K562 (cell line): Measurements from ENCODE around the gene TMEM14C. TPM values are rescaled to one million over a fixed set of nuclear protein-coding genes. Genes with fewer than 3 reads are reported as not detected.

ENCODE experiments used
- ATF3 ChIP-seq, 2 experiments: fragments of 450-650 bp in 1 of 2; sonication (generic) in 1 of 2; formaldehyde crosslinking in 1 of 2; IDR thresholded peaks in 1 of 2; conservative IDR thresholded peaks in 1 of 2; 2 replicates each; pipeline versions ENCODE4 v1.6.1 to v1.8.1; 2016 to 2023; ENCODE audit warnings: mild to moderate bottlenecking in 2 of 2, moderate library complexity in 2 of 2, inconsistent platforms in 1 of 2, missing genetic modification reagents in 1 of 2
- BCLAF1 ChIP-seq, 2 experiments: fragments of 450-650 bp in 1 of 2; IDR thresholded peaks; 2 replicates each; pipeline ENCODE4 v1.6.1; 2011 to 2017; ENCODE audit warnings: low read depth in 2 of 2, antibody characterized with exemption in 1 of 2, borderline replicate concordance in 1 of 2, low read length in 1 of 2, mild to moderate bottlenecking in 1 of 2, mixed read lengths in 1 of 2; ENCODE audit not compliant: control insufficient read depth in 1 of 2
- HSF4 ChIP-seq: fragments of 250-450 bp; sonication (Bioruptor Pico); IDR thresholded peaks from 2 replicates; pipeline ENCODE4 v2.1.2; 2022; ENCODE audit warnings: mild to moderate bottlenecking, moderate library complexity, borderline replicate concordance
- RUNX1 ChIP-seq: sonication (generic); IDR thresholded peaks from 2 replicates; pipeline ENCODE4 v1.6.1; 2016; ENCODE audit warnings: antibody characterized with exemption, low read depth
- TBL1XR1 ChIP-seq, 2 experiments: IDR thresholded peaks; 2 replicates each; pipeline ENCODE4 v1.6.1; 2012; ENCODE audit warnings: improper control_type of control experiment in 2 of 2, low read length in 2 of 2, mild to moderate bottlenecking in 1 of 2
- ZNF766 ChIP-seq: fragments of 200-800 bp; sonication (Bioruptor generic); conservative IDR thresholded peaks from 2 replicates; pipeline ENCODE4 v1.6.1; 2016; ENCODE audit warnings: missing genetic modification characterization, missing compliant biosample characterization
- polyA plus RNA-seq, 8 experiments: library from polyadenylated mRNA; depleted of rRNA in 4 of 8; stranded (reverse) in 5 of 8; unstranded in 3 of 8; fragments of >200 nt; fragmentation: Nextera tagmentation in 2 of 8; fragmentation: Illumina TruSeq in 1 of 8; extraction: Ambion mirVana in 2 of 8; extraction: Trizol in 1 of 8; gene quantifications; 2 replicates each; pipeline versions ENCODE4 v1.2.1 to v1.2.3, GENCODE V29; 2011 to 2014; ENCODE audit warnings: inconsistent platforms in 1 of 8, missing spikeins in 1 of 8
- total RNA-seq, 7 experiments: library from RNA; depleted of rRNA in 6 of 7; stranded (reverse); fragments of >200 nt in 6 of 7; fragmentation: Illumina TruSeq in 2 of 7; extraction: Trizol in 2 of 7; gene quantifications; 2 replicates each; pipeline versions ENCODE4 v1.2.1 to v1.2.3, GENCODE V29; 2011 to 2021; ENCODE audit warnings: low replicate concordance in 1 of 7
- TF ChIP-seq, protein P1 (sequence below): fragments of 200-800 bp; sonication (Bioruptor generic); IDR thresholded peaks from 2 replicates; pipeline ENCODE4 v1.6.1; 2017; ENCODE audit warnings: missing genetic modification characterization, missing compliant biosample characterization
- TF ChIP-seq, protein P2 (sequence below): fragments of 200-600 bp; sonication (generic); IDR thresholded peaks from one replicate; pipeline ENCODE4 v1.6.1; 2012; ENCODE audit warnings: mild to moderate bottlenecking, low read depth, low read length, inconsistent platforms

Gene TMEM14C
- total and polyA plus RNA-seq, 9 of the 15 experiments (the other 6 are each of a cell fraction or from before 2014, with no cell fraction given): 151 to 496 (median 263) TPM

DNA sequence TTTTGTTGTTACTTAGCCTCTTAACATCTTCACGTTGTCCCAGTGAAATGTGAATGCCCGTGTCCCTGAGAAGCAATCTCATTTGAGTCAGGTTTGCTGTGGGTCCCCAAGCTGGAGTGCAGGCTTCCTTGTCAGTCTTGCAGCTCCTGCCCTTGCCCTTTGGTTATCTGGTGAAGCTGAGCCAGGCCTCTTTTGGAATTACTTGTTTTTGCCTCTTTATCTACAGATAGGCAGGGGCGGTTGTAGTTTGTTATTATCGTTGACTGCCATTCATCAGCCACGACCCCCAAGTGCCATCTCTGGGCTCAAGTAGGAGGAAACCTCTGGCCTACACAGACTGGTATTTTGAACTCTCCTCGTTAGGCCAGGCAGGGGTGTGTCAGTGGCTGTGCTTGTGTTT is 2.2 kb downstream of the TMEM14C start (continued):
- TF ChIP-seq BCLAF1 (IDR thresholded peaks at IDR 0.05; ENCODE audit: borderline replicate concordance in 1 of 2, control insufficient read depth in 1 of 2, low read depth in 2 of 2, low read length in 1 of 2) (no peak), RUNX1 (no peak), HSF4 (CRISPR knock-in tag) (no peak), ATF3 (IDR thresholded peaks at IDR 0.05) (no peak), ATF3 (CRISPR knock-in tag; conservative IDR thresholded peaks at IDR 0.05) (no peak), TBL1XR1 (IDR thresholded peaks at IDR 0.05; ENCODE audit: low read length in 2 of 2) (peak in 1 of 2 experiments; percentile 14; a peak in 1 of 4 replicates), ZNF766 (no peak)
- TF ChIP-seq, protein P1, sequence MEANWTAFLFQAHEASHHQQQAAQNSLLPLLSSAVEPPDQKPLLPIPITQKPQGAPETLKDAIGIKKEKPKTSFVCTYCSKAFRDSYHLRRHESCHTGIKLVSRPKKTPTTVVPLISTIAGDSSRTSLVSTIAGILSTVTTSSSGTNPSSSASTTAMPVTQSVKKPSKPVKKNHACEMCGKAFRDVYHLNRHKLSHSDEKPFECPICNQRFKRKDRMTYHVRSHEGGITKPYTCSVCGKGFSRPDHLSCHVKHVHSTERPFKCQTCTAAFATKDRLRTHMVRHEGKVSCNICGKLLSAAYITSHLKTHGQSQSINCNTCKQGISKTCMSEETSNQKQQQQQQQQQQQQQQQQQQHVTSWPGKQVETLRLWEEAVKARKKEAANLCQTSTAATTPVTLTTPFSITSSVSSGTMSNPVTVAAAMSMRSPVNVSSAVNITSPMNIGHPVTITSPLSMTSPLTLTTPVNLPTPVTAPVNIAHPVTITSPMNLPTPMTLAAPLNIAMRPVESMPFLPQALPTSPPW (CRISPR knock-in tag): no peak
- TF ChIP-seq, protein P2, sequence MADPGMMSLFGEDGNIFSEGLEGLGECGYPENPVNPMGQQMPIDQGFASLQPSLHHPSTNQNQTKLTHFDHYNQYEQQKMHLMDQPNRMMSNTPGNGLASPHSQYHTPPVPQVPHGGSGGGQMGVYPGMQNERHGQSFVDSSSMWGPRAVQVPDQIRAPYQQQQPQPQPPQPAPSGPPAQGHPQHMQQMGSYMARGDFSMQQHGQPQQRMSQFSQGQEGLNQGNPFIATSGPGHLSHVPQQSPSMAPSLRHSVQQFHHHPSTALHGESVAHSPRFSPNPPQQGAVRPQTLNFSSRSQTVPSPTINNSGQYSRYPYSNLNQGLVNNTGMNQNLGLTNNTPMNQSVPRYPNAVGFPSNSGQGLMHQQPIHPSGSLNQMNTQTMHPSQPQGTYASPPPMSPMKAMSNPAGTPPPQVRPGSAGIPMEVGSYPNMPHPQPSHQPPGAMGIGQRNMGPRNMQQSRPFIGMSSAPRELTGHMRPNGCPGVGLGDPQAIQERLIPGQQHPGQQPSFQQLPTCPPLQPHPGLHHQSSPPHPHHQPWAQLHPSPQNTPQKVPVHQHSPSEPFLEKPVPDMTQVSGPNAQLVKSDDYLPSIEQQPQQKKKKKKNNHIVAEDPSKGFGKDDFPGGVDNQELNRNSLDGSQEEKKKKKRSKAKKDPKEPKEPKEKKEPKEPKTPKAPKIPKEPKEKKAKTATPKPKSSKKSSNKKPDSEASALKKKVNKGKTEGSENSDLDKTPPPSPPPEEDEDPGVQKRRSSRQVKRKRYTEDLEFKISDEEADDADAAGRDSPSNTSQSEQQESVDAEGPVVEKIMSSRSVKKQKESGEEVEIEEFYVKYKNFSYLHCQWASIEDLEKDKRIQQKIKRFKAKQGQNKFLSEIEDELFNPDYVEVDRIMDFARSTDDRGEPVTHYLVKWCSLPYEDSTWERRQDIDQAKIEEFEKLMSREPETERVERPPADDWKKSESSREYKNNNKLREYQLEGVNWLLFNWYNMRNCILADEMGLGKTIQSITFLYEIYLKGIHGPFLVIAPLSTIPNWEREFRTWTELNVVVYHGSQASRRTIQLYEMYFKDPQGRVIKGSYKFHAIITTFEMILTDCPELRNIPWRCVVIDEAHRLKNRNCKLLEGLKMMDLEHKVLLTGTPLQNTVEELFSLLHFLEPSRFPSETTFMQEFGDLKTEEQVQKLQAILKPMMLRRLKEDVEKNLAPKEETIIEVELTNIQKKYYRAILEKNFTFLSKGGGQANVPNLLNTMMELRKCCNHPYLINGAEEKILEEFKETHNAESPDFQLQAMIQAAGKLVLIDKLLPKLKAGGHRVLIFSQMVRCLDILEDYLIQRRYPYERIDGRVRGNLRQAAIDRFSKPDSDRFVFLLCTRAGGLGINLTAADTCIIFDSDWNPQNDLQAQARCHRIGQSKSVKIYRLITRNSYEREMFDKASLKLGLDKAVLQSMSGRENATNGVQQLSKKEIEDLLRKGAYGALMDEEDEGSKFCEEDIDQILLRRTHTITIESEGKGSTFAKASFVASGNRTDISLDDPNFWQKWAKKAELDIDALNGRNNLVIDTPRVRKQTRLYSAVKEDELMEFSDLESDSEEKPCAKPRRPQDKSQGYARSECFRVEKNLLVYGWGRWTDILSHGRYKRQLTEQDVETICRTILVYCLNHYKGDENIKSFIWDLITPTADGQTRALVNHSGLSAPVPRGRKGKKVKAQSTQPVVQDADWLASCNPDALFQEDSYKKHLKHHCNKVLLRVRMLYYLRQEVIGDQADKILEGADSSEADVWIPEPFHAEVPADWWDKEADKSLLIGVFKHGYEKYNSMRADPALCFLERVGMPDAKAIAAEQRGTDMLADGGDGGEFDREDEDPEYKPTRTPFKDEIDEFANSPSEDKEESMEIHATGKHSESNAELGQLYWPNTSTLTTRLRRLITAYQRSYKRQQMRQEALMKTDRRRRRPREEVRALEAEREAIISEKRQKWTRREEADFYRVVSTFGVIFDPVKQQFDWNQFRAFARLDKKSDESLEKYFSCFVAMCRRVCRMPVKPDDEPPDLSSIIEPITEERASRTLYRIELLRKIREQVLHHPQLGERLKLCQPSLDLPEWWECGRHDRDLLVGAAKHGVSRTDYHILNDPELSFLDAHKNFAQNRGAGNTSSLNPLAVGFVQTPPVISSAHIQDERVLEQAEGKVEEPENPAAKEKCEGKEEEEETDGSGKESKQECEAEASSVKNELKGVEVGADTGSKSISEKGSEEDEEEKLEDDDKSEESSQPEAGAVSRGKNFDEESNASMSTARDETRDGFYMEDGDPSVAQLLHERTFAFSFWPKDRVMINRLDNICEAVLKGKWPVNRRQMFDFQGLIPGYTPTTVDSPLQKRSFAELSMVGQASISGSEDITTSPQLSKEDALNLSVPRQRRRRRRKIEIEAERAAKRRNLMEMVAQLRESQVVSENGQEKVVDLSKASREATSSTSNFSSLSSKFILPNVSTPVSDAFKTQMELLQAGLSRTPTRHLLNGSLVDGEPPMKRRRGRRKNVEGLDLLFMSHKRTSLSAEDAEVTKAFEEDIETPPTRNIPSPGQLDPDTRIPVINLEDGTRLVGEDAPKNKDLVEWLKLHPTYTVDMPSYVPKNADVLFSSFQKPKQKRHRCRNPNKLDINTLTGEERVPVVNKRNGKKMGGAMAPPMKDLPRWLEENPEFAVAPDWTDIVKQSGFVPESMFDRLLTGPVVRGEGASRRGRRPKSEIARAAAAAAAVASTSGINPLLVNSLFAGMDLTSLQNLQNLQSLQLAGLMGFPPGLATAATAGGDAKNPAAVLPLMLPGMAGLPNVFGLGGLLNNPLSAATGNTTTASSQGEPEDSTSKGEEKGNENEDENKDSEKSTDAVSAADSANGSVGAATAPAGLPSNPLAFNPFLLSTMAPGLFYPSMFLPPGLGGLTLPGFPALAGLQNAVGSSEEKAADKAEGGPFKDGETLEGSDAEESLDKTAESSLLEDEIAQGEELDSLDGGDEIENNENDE: no peak
